OCI-LY1 (cell line): ENCODE data around the gene PMS2.

ENCODE experiments used
- H2AFZ ChIP-seq: fragments of 200-600 bp; sonication (generic), shearing (Covaris generic); 2 replicates; pipeline ENCODE4 v1.6.0; 2014; ENCODE audit warnings: antibody characterized with exemption, mild to moderate bottlenecking, low read length
- H3F3A ChIP-seq: fragments of 200-600 bp; sonication (generic), shearing (Covaris generic); 2 replicates; pipeline ENCODE4 v1.6.0; 2014; ENCODE audit warnings: mild to moderate bottlenecking, antibody characterized with exemption, low read length, moderate library complexity; ENCODE audit not compliant: insufficient read depth
- H3K27ac ChIP-seq: fragments of 200-600 bp; sonication (generic); 2 replicates; pipeline ENCODE4 v1.5.1; 2014; ENCODE audit warnings: low read length, mixed run types, mild to moderate bottlenecking, low read depth; ENCODE audit not compliant: poor library complexity, severe bottlenecking
- H3K27me3 ChIP-seq: fragments of 200-600 bp; sonication (generic); 2 replicates; pipeline ENCODE4 v1.6.0; 2014; ENCODE audit warnings: antibody characterized with exemption, mild to moderate bottlenecking, low read length, moderate library complexity; ENCODE audit not compliant: insufficient read depth
- H3K36me3 ChIP-seq: fragments of 200-600 bp; sonication (generic); 2 replicates; pipeline ENCODE4 v1.6.1; 2014; ENCODE audit warnings: mild to moderate bottlenecking, antibody characterized with exemption, low read length, moderate library complexity, mixed read lengths; ENCODE audit not compliant: insufficient read depth
- H3K4me1 ChIP-seq: fragments of 200-600 bp; sonication (generic); 2 replicates; pipeline ENCODE4 v1.5.1; 2014; ENCODE audit warnings: mild to moderate bottlenecking, low read length, moderate library complexity; ENCODE audit not compliant: insufficient read depth, severe bottlenecking
- H3K4me2 ChIP-seq: fragments of 200-600 bp; sonication (generic), shearing (Covaris generic); 2 replicates; pipeline ENCODE4 v1.6.1; 2014; ENCODE audit warnings: low read length
- H3K4me3 ChIP-seq: fragments of 200-600 bp; sonication (generic); 2 replicates; pipeline ENCODE4 v1.5.1; 2014; ENCODE audit warnings: low read length, low read depth, mild to moderate bottlenecking, mixed read lengths; ENCODE audit not compliant: poor library complexity, severe bottlenecking
- H3K79me2 ChIP-seq: fragments of 200-600 bp; shearing (Covaris generic); 2 replicates; pipeline ENCODE4 v1.6.1; 2016; ENCODE audit warnings: mixed run types, low read length, mixed read lengths; ENCODE audit not compliant: insufficient read depth
- H3K9ac ChIP-seq: fragments of 200-600 bp; sonication (generic), shearing (Covaris generic); 2 replicates; pipeline ENCODE4 v1.6.1; 2014; ENCODE audit warnings: mild to moderate bottlenecking, low read length, mixed read lengths
- H3K9me2 ChIP-seq: fragments of 200-600 bp; sonication (generic), shearing (Covaris generic); 2 replicates; pipeline ENCODE4 v1.6.1; 2014; ENCODE audit warnings: low read depth, mild to moderate bottlenecking, low read length, mixed read lengths
- H3K9me3 ChIP-seq: fragments of 200-600 bp; shearing (Covaris generic); 2 replicates; pipeline ENCODE4 v1.6.1; 2014; ENCODE audit warnings: low read length, mixed read lengths
- H4K20me1 ChIP-seq: fragments of 200-600 bp; sonication (generic), shearing (Covaris generic); 2 replicates; pipeline ENCODE4 v1.6.0; 2016; ENCODE audit warnings: mild to moderate bottlenecking, low read length; ENCODE audit not compliant: insufficient read depth
- EZH2 ChIP-seq: fragments of 200-600 bp; sonication (generic), shearing (Covaris generic); IDR thresholded peaks from 2 replicates; pipeline ENCODE4 v1.8.0; 2017; ENCODE audit warnings: borderline replicate concordance, mixed run types, mild to moderate bottlenecking, antibody characterized with exemption, low read length, moderate library complexity, mixed read lengths
- TF ChIP-seq, protein P1 (sequence below): fragments of 200-600 bp; sonication (generic), shearing (Covaris generic); IDR thresholded peaks from 2 replicates; pipeline ENCODE4 v1.5.1; 2017; ENCODE audit warnings: mild to moderate bottlenecking, antibody characterized with exemption, low read length, moderate library complexity, mixed read lengths

PMS2 gene

DNA sequence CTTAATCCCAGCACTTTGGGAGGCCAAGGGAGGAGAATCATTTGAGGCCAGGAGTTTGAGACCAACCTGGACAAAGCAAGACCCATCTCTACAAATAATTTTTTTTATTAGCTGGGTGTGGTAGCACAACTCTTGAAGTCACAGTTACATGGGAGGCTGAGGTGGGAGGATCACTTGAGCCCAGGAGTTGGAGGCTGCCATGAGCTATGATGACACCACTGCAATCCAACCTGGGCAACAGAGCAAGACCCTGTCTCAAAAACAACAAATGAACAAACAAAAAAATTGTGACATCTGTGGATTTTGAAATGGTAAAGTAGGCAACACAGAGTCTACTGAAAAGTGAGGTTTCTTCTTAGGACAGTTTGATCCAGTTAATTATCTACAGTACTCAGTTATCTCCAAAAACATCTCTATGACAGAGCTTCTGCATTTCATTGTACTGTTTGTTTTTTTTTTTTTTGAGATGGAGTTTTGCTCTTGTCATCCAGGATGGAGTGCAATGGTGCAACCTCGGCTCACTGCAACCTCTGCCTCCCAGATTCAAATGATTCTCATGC is 19.0 kb upstream of the PMS2 start:
- Histone ChIP-seq H3K9me3 (no peaks in the 10 kb centered on the region), H2AFZ (no peak overlapping the region), H3K27ac (no peak overlapping the region), H3K9me2 (no peaks in the 10 kb centered on the region), H3K9ac (no peak overlapping the region), H4K20me1 (no peaks in the 10 kb centered on the region), H3K4me2 (no peak overlapping the region), H3F3A (0 out of 2 replicates have a peak, but pooled peaks cover 2% of the 10 kb centered on the region), H3K4me3 (no peak overlapping the region), H3K36me3 (peaks cover 94% of the 10 kb centered on the region), H3K79me2 (no peaks in the 10 kb centered on the region), H3K4me1 (peaks cover 5% of the 10 kb centered on the region), H3K27me3 (no peaks in the 10 kb centered on the region)
- TF ChIP-seq EZH2: no peak
- TF ChIP-seq, protein P1, sequence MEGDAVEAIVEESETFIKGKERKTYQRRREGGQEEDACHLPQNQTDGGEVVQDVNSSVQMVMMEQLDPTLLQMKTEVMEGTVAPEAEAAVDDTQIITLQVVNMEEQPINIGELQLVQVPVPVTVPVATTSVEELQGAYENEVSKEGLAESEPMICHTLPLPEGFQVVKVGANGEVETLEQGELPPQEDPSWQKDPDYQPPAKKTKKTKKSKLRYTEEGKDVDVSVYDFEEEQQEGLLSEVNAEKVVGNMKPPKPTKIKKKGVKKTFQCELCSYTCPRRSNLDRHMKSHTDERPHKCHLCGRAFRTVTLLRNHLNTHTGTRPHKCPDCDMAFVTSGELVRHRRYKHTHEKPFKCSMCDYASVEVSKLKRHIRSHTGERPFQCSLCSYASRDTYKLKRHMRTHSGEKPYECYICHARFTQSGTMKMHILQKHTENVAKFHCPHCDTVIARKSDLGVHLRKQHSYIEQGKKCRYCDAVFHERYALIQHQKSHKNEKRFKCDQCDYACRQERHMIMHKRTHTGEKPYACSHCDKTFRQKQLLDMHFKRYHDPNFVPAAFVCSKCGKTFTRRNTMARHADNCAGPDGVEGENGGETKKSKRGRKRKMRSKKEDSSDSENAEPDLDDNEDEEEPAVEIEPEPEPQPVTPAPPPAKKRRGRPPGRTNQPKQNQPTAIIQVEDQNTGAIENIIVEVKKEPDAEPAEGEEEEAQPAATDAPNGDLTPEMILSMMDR: no peak

DNA sequence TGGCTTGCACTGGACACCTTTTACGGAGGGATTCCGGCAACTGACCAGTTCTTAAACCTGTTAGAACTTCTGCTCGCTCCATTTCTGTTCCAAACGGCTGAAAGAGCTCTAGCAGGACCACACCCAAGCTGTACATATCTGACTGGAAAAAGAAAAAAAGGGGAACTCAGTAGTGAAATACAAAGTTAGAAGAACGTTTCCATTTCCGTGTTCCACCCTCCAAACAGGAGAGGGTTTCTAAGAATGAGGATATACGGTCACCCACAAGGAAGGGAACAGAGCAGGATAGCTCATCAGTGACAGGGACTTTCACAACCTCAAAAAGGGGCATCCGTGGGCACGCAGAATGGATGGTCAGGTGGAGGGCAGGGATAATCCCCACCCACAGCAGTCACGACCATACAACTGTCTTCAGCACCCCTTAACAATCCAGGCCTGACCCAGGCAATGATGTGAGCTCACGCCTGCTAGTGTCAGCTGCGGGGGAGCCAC is 18.0 kb upstream of the PMS2 start:
- no peak overlapping the region for H3K9ac ChIP-seq

DNA sequence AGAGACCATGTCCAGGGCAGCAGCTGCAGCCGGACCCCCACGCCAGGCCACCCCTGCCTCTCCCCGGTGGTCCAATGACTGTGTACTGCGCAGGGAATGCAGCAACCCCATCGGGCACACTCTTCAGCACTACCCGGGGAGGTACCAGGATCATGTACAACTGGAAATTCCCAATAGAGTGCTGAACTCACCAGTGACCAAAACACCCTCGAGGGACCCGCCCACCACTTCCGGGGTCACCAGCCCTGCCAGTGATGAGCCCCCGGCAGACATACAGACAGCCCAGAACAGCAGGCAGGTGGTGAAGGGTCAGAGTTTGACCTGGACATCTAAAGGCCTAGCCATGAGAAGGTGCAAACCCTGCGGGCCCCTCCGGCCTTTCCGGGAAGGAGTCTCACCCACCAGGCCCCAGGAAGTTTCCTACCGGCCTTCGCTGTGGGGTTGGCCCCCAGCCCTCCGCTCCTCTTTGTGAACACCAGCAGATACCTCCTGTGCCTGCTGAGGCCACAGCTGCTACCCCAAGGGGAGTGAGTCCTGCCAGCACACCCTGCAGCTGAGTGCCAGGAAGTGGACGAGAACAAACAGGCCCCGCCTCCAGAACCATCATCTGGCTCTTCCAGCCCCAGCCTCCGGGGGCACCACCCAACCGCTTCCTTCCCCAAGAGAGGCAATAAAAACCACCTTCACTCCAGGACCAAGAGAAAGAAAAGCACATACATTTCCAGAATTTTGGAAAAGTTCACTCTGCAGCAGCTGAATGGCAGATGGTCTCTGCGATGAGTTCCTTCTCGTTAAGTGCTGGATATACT is 17.4 kb upstream of the PMS2 start:
- H3K27ac ChIP-seq: no peak overlapping the region
- H3K9ac ChIP-seq: no peak overlapping the region
- no peaks in the 10 kb centered on the region for H3K27me3 ChIP-seq
- H3K4me3 ChIP-seq: no peak overlapping the region
- 0 out of 2 replicates have a peak, but pooled peaks cover 2% of the 10 kb centered on the region for H3F3A ChIP-seq
- TF ChIP-seq EZH2: no peak
- TF ChIP-seq, protein P1: peak; percentile 24; the same call in 1 of the 2 replicates
- no peak overlapping the region for H2AFZ ChIP-seq
- H3K4me2 ChIP-seq: no peak overlapping the region
- H3K9me2 ChIP-seq: no peaks in the 10 kb centered on the region
- H3K9me3 ChIP-seq: no peaks in the 10 kb centered on the region
- H3K79me2 ChIP-seq: no peaks in the 10 kb centered on the region
- peaks cover 5% of the 10 kb centered on the region for H3K4me1 ChIP-seq
- no peaks in the 10 kb centered on the region for H4K20me1 ChIP-seq
- peaks cover 96% of the 10 kb centered on the region for H3K36me3 ChIP-seq

More for the DNA sequence above, 18.0 kb upstream of the PMS2 start:
- Histone ChIP-seq H3K27me3 (no peaks in the 10 kb centered on the region), H3K79me2 (no peaks in the 10 kb centered on the region), H3F3A (0 out of 2 replicates have a peak, but pooled peaks cover 2% of the 10 kb centered on the region), H3K4me3 (no peak overlapping the region), H3K4me2 (no peak overlapping the region), H3K9me2 (no peaks in the 10 kb centered on the region), H3K36me3 (peaks cover 96% of the 10 kb centered on the region), H3K4me1 (peaks cover 5% of the 10 kb centered on the region), H3K9me3 (no peaks in the 10 kb centered on the region), H3K27ac (no peak overlapping the region), H2AFZ (no peak overlapping the region), H4K20me1 (no peaks in the 10 kb centered on the region)
- TF ChIP-seq, protein P1: 0 out of 2 replicates have a peak, but pooled peaks have one; percentile 3
- TF ChIP-seq EZH2: no peak
